Thyroid gland (tissue), 4 donors: ENCODE measurements around the gene NLRP5.
"Not testable (repeated sequence)": the region's sequence is repeated elsewhere in the genome, so short reads cannot be mapped to it uniquely, and the experiment has no call there.

Source experiments
- POLR2A ChIP-seq, 2 donors: fragments of 450-650 bp; IDR thresholded peaks; one replicate each; pipeline ENCODE4 v1.6.1; 2017; ENCODE audit warnings: antibody characterized with exemption in 2 of 2, mild to moderate bottlenecking in 2 of 2, moderate library complexity in 1 of 2
- TF ChIP-seq, protein P1 (sequence below), 6 experiments: fragments of 200-600 bp in 3 of 6; fragments of 450-650 bp in 3 of 6; sonication (generic) in 3 of 6; IDR thresholded peaks; one replicate each; pipeline ENCODE4 v1.5.1; 2016 to 2019; ENCODE audit warnings: antibody characterized with exemption in 6 of 6, mild to moderate bottlenecking in 2 of 6, inconsistent platforms in 1 of 6, moderate library complexity in 1 of 6

DNA sequence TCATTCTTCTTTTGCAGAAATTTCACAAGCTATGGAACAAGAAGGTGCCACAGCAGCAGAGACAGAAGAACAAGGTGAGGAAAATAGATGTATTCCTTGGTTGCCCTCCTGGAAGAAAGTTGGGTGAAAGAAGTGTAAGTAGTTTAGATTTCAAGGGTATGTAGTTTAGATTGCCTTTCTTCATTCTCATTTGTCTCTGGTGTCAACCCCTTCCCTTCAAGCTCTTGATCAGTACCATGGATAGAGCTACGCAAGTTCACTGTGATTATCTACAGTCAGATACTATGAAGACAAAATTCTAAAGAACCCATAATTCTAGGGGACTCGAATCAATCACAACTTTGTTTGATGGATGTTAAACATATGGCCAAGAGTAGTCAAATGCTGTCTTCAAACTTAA lies 32.8 kb downstream of the NLRP5 start:
- TF ChIP-seq, protein P1, sequence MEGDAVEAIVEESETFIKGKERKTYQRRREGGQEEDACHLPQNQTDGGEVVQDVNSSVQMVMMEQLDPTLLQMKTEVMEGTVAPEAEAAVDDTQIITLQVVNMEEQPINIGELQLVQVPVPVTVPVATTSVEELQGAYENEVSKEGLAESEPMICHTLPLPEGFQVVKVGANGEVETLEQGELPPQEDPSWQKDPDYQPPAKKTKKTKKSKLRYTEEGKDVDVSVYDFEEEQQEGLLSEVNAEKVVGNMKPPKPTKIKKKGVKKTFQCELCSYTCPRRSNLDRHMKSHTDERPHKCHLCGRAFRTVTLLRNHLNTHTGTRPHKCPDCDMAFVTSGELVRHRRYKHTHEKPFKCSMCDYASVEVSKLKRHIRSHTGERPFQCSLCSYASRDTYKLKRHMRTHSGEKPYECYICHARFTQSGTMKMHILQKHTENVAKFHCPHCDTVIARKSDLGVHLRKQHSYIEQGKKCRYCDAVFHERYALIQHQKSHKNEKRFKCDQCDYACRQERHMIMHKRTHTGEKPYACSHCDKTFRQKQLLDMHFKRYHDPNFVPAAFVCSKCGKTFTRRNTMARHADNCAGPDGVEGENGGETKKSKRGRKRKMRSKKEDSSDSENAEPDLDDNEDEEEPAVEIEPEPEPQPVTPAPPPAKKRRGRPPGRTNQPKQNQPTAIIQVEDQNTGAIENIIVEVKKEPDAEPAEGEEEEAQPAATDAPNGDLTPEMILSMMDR (IDR thresholded peaks at IDR 0.05) = not testable (repeated sequence)
- TF ChIP-seq POLR2A (IDR thresholded peaks at IDR 0.05) = not testable (repeated sequence)
